GM10847 (cell line): ENCODE results near the gene ROR2.

ENCODE experiments used
- POLR2A ChIP-seq: IDR thresholded peaks from 2 replicates; pipeline ENCODE4 v1.6.1; 2011; ENCODE audit not compliant: insufficient read length; ENCODE audit errors: extremely low read depth

The ROR2 gene

DNA sequence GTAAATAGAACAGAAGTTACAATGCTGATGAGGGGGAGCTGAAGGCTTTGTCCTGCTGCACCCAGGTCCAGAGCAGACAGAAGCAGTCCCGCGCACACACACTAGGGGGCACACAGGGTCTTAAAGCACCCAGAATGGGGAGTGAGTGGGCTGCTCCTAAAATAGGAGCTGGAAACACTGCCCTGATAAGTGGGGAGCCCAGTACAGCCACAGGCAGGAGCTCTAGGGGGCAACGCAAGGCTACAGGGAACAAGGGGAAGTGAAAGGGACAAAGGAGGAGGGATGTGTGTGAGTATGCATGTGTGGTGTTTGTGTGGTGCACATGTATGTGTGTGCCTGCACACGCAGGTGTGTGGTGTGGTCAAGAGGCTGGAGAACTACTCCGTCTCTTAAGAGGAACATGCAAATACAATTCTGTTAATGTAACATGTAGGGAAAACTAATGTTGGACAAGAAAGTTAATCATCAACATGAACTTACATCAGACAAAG is 191.5 kb downstream of the ROR2 start:
- no peak for TF ChIP-seq POLR2A

GRCh38 chr9:91757782-91758181 is 192.2 kb downstream of the ROR2 start:
- no peak for TF ChIP-seq POLR2A

DNA sequence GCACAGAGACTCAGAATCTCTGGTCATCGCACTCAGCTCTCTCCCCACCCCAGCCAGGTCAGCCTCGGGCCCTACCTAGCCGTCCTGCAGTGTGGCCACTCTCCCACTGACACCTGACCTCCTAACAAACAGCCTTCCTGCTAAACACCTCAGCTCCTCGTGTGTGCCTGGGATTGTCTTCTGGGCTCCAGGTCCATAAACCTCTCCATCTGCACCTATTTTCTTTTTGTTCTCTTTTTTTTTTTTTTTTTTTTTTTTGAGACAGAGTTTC is 193.6 kb downstream of the ROR2 start:
- no peak for TF ChIP-seq POLR2A

GRCh38 chr9:91755761-91756509 is 194.1 kb downstream of the ROR2 start:
- no peak for TF ChIP-seq POLR2A

GRCh38 chr9:91753711-91754110 is 196.3 kb downstream of the ROR2 start:
- no peak for TF ChIP-seq POLR2A

- TF ChIP-seq POLR2A: no peak
Observed at GRCh38 chr9:91751922-91752321, 198.1 kb downstream of the ROR2 start.

DNA sequence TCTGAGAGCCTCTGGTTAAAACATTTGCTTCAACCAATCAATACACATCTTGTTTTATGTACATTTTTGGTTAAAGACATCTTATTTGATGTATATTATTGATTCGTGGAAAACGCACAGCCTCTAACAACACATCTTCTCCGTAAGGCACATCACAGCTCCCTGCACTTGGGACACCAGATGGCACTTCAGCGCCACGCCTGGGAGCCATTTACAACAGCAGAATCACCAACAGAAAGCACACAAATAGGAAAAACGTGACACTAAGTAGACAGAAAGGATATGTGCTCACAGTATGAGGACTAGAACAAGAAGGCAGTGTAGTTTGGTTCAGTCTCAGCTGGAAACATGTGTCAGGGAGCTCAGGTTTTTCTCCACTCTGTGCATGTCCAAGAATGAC is 199.7 kb downstream of the ROR2 start:
- TF ChIP-seq POLR2A: no peak

- TF ChIP-seq POLR2A: no peak
Observed at GRCh38 chr9:91746904-91747303, 203.1 kb downstream of the ROR2 start.

GRCh38 chr9:91746357-91746756 is 203.7 kb downstream of the ROR2 start:
- TF ChIP-seq POLR2A: no peak

GRCh38 chr9:91744114-91744513 is 205.9 kb downstream of the ROR2 start:
- TF ChIP-seq POLR2A: no peak

- TF ChIP-seq POLR2A: no peak
Observed at GRCh38 chr9:91741522-91741921, 208.5 kb downstream of the ROR2 start.

GRCh38 chr9:91740701-91741100 is 209.3 kb downstream of the ROR2 start:
- TF ChIP-seq POLR2A: no peak

DNA sequence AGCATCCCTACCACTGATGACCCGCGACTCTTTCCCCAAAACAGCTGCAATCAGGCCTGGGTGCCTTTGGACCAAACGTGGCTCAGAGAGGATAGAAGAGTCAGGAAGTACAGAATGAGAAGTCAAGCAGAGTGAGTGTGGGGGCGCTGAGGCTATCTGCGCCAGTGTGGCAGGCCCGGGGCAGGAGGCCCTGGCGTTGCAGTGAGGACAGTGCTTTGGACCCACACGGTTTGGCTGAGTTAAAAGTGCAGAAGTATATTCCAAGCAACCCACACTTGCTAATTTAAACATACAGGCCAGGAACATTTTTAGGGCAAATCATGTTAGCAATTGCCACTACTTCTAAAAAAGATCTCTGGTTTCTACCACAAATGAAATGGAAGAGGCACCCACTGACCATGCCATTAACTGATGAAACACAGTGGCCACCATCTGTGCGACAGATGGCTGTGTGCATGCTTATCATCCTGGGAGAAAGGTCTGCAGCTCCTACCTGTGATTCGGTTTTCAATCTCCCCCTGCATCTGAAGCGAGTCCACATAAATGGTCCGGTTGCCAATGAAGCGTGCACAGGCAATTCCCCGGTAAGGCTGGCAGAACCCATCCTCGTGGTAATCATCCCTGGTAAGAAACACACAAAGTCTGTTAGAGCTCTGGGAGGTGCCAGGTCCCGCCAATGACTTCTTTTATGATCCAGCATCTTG is 213.0 kb downstream of the ROR2 start:
- TF ChIP-seq POLR2A: no peak

DNA sequence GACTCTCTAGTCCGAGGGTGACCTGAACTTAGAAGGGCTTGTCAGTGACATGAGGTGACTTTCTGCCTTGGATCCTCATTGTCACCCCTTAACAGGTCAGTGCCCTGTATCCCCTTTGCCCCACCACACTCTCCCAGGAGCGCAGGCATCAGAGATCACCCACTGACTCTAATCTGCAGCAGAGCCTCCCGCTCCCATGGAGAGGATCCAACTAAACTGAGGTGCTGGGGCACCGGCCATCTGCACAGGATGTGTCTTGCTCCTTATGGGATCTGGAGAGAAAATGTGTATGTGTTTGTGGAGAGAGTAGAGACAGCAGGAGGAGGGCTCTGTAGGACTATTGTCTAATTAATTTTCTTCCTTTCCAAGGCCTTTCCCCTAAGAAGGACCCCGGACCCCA is 213.7 kb downstream of the ROR2 start:
- no peak for TF ChIP-seq POLR2A

DNA sequence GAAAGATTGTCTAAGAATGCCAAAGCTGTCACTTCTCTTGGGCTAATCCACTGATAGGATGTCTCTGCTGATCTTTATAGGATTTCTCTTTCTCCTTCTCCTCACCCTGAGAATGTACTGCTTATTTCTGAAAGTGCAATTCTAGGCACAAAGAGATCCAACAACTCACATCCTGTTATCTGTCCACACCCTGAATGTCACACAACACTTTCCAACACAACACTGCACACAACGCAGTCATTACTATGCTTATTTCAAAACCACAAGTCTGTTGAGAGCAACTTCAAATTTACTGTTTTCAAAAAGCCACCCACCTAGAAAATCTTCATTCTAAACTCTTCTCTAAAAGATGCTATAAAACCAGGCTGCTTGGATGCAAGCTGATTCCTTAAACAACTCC is 215.0 kb downstream of the ROR2 start:
- TF ChIP-seq POLR2A: no peak

- no peak for TF ChIP-seq POLR2A
Observed at GRCh38 chr9:91734371-91734981, 215.6 kb downstream of the ROR2 start.
